WTC11 (cell line): ENCODE results near the gene LRRC31. TPM values are rescaled to one million over a fixed set of nuclear protein-coding genes. Genes with fewer than 3 reads are reported as not detected.

ENCODE experiments used
- ATAC-seq: fragments of 200-7000 bp; cut with Tn5 transposase; 2 replicates; pipeline ENCODE4 v1.10.0; 2021; ENCODE audit warnings: mild to moderate bottlenecking, moderate library complexity
- CTCF ChIA-PET: fragments of 300-600 bp; sonication (Branson Sonifier 250); formaldehyde crosslinking; loops from one replicate; lab custom pipeline; 2021; ENCODE audit warnings: antibody characterized with exemption; lab: Charles Lee
- POLR2A ChIA-PET: fragments of 350-600 bp; sonication (Branson Sonifier 250); formaldehyde crosslinking; loops from one replicate; lab custom pipeline; 2021; ENCODE audit warnings: antibody characterized with exemption; lab: Charles Lee
- DNase-seq: peaks from one replicate; pipeline ENCODE4 v3.0.0; 2021; ENCODE audit warnings: low spot score
- H3K27ac Mint-ChIP-seq: 2 replicates; pipeline ENCODE4 v1.8.0; 2021; ENCODE audit warnings: mixed read lengths
- H3K27me3 Mint-ChIP-seq: 2 replicates; pipeline ENCODE4 v1.8.0; 2021; ENCODE audit warnings: low read depth, mild to moderate bottlenecking, moderate library complexity, mixed read lengths
- H3K36me3 Mint-ChIP-seq: 2 replicates; pipeline ENCODE4 v1.8.0; 2021; ENCODE audit warnings: mixed read lengths
- H3K4me1 Mint-ChIP-seq: 2 replicates; pipeline ENCODE4 v1.8.0; 2022; ENCODE audit warnings: mixed read lengths
- H3K4me3 Mint-ChIP-seq: 2 replicates; pipeline ENCODE4 v1.8.0; 2021; ENCODE audit warnings: mild to moderate bottlenecking, moderate library complexity, mixed read lengths
- H3K9me3 Mint-ChIP-seq: 2 replicates; pipeline ENCODE4 v1.8.0; 2021; ENCODE audit warnings: mixed read lengths
- CREB1 ChIP-seq: sonication (generic); formaldehyde crosslinking; IDR thresholded peaks from 2 replicates; pipeline ENCODE4 v1.8.0; 2023; ENCODE audit warnings: mild to moderate bottlenecking, missing genetic modification reagents
- CREM ChIP-seq: sonication (generic); formaldehyde crosslinking; IDR thresholded peaks from 2 replicates; pipeline ENCODE4 v1.8.1; 2022; ENCODE audit warnings: mild to moderate bottlenecking, missing genetic modification reagents, moderate library complexity
- EMX1 ChIP-seq: fragments of 250-450 bp; sonication (Bioruptor Pico); IDR thresholded peaks from 2 replicates; pipeline ENCODE4 v1.8.0; 2021; ENCODE audit warnings: mild to moderate bottlenecking
- ETV6 ChIP-seq: sonication (generic); formaldehyde crosslinking; IDR thresholded peaks from 2 replicates; pipeline ENCODE4 v1.8.1; 2022; ENCODE audit warnings: mild to moderate bottlenecking, missing genetic modification reagents
- FOXK1 ChIP-seq: sonication (generic); formaldehyde crosslinking; IDR thresholded peaks from 2 replicates; pipeline ENCODE4 v1.8.0; 2022; ENCODE audit warnings: mild to moderate bottlenecking, moderate library complexity, missing genetic modification reagents
- NR2C2 ChIP-seq: sonication (generic); formaldehyde crosslinking; IDR thresholded peaks from 2 replicates; pipeline ENCODE4 v1.8.0; 2022; ENCODE audit warnings: mild to moderate bottlenecking, missing genetic modification reagents
- SMAD3 ChIP-seq: sonication (generic); formaldehyde crosslinking; IDR thresholded peaks from 2 replicates; pipeline ENCODE4 v1.8.0; 2022; ENCODE audit warnings: missing genetic modification reagents, mild to moderate bottlenecking, borderline replicate concordance
- TEAD1 ChIP-seq: sonication (generic); formaldehyde crosslinking; IDR thresholded peaks from 2 replicates; pipeline ENCODE4 v1.8.0; 2022; ENCODE audit warnings: mild to moderate bottlenecking, missing genetic modification reagents
- ZBTB21 ChIP-seq: sonication (generic); formaldehyde crosslinking; IDR thresholded peaks from 2 replicates; pipeline ENCODE4 v1.8.1; 2023; ENCODE audit warnings: mild to moderate bottlenecking, missing genetic modification reagents, borderline replicate concordance
- ZNF263 ChIP-seq: sonication (generic); formaldehyde crosslinking; IDR thresholded peaks from 2 replicates; pipeline ENCODE4 v1.8.1; 2022; ENCODE audit warnings: low read depth, mild to moderate bottlenecking, moderate library complexity, missing genetic modification reagents
- ZNF671 ChIP-seq: fragments of 250-450 bp; sonication (Bioruptor Pico); IDR thresholded peaks from 2 replicates; pipeline ENCODE4 v1.8.0; 2021; ENCODE audit warnings: mild to moderate bottlenecking
- total RNA-seq: library from RNA; stranded (reverse); gene quantifications from 3 replicates; pipeline ENCODE4 v1.2.3, GENCODE V29; 2021
- TF ChIP-seq, protein P1 (sequence below): fragments of 200-600 bp; IDR thresholded peaks from 2 replicates; pipeline ENCODE4 v1.8.0; 2022; ENCODE audit warnings: antibody characterized with exemption
- TF ChIP-seq, protein P2 (sequence below): fragments of 250-450 bp; sonication (Bioruptor Pico); IDR thresholded peaks from 2 replicates; pipeline ENCODE4 v1.9.0; 2021; ENCODE audit warnings: mild to moderate bottlenecking
- TF ChIP-seq, protein P3 (sequence below): sonication (generic); formaldehyde crosslinking; IDR thresholded peaks from 2 replicates; pipeline ENCODE4 v1.8.1; 2023; ENCODE audit warnings: mild to moderate bottlenecking, missing genetic modification reagents
- TF ChIP-seq, protein P4 (sequence below): sonication (generic); formaldehyde crosslinking; IDR thresholded peaks from 2 replicates; pipeline ENCODE4 v1.8.0; 2023; ENCODE audit warnings: mild to moderate bottlenecking, missing genetic modification reagents
- TF ChIP-seq, protein P5 (sequence below): sonication (generic); formaldehyde crosslinking; IDR thresholded peaks from 2 replicates; pipeline ENCODE4 v1.8.1; 2023; ENCODE audit warnings: mild to moderate bottlenecking, missing genetic modification reagents, moderate library complexity
- TF ChIP-seq, protein P6 (sequence below): sonication (generic); formaldehyde crosslinking; IDR thresholded peaks from 2 replicates; pipeline ENCODE4 v1.8.1; 2022; ENCODE audit warnings: low read depth, mild to moderate bottlenecking, moderate library complexity, missing genetic modification reagents, borderline replicate concordance

The LRRC31 gene
- total RNA-seq, 1 experiment from 2014 or later: not detected

DNA sequence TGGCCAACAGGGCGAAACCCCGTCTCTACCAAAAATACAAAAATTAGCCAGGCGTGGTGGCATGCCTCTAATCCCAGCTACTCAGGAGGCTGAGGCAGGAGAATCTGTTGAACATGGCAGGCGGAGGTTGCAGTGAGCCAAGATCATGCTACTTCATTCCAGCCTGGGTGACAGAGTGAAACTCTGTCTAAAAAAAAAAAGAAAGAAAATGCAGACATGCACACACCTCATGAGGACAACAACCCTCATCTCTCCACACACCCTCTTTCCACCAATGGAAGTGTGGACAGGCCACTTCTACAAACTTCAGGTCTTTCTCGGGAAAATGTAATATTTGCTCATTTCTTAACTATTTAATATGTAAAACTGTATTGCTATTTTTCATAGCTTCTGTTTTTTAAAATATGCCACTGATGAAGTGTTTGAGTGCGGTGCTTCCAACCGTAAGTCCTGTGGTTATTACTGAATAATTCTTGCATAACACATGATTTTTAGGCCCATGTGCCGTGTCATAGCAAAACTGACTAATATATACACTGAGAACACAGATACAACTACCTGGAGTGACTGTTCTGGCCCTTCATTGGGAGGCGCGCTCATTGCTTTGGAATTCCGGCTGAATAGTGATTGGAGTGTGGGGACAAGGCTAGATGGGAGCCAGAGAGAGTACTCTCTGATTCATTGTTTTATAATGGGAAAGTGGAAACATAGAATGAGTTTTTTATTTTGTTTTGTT, 23.1 kb downstream of the LRRC31 start:
- Mint-ChIP-seq H3K4me3 (no peak overlapping the region), H3K4me1 (no peaks in the 10 kb centered on the region), H3K27ac (no peak overlapping the region), H3K27me3 (no peaks in the 10 kb centered on the region), H3K9me3 (no peaks in the 10 kb centered on the region), H3K36me3 (no peaks in the 10 kb centered on the region)
- DNase-seq (no peak), ATAC-seq (no peak; the same call in 1 of the 2 replicates)
- TF ChIP-seq TEAD1: no peak
- TF ChIP-seq SMAD3 (CRISPR knock-in tag): no peak
- TF ChIP-seq, protein P1, sequence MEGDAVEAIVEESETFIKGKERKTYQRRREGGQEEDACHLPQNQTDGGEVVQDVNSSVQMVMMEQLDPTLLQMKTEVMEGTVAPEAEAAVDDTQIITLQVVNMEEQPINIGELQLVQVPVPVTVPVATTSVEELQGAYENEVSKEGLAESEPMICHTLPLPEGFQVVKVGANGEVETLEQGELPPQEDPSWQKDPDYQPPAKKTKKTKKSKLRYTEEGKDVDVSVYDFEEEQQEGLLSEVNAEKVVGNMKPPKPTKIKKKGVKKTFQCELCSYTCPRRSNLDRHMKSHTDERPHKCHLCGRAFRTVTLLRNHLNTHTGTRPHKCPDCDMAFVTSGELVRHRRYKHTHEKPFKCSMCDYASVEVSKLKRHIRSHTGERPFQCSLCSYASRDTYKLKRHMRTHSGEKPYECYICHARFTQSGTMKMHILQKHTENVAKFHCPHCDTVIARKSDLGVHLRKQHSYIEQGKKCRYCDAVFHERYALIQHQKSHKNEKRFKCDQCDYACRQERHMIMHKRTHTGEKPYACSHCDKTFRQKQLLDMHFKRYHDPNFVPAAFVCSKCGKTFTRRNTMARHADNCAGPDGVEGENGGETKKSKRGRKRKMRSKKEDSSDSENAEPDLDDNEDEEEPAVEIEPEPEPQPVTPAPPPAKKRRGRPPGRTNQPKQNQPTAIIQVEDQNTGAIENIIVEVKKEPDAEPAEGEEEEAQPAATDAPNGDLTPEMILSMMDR: no peak
- TF ChIP-seq, protein P2, sequence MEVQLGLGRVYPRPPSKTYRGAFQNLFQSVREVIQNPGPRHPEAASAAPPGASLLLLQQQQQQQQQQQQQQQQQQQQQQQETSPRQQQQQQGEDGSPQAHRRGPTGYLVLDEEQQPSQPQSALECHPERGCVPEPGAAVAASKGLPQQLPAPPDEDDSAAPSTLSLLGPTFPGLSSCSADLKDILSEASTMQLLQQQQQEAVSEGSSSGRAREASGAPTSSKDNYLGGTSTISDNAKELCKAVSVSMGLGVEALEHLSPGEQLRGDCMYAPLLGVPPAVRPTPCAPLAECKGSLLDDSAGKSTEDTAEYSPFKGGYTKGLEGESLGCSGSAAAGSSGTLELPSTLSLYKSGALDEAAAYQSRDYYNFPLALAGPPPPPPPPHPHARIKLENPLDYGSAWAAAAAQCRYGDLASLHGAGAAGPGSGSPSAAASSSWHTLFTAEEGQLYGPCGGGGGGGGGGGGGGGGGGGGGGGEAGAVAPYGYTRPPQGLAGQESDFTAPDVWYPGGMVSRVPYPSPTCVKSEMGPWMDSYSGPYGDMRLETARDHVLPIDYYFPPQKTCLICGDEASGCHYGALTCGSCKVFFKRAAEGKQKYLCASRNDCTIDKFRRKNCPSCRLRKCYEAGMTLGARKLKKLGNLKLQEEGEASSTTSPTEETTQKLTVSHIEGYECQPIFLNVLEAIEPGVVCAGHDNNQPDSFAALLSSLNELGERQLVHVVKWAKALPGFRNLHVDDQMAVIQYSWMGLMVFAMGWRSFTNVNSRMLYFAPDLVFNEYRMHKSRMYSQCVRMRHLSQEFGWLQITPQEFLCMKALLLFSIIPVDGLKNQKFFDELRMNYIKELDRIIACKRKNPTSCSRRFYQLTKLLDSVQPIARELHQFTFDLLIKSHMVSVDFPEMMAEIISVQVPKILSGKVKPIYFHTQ (CRISPR knock-in tag): no peak
- no peak for TF ChIP-seq EMX1
- no peak for TF ChIP-seq CREM (CRISPR knock-in tag)
- no peak for TF ChIP-seq ZNF671 (CRISPR knock-in tag)
- no peak for TF ChIP-seq NR2C2 (CRISPR knock-in tag)
- TF ChIP-seq, protein P3, sequence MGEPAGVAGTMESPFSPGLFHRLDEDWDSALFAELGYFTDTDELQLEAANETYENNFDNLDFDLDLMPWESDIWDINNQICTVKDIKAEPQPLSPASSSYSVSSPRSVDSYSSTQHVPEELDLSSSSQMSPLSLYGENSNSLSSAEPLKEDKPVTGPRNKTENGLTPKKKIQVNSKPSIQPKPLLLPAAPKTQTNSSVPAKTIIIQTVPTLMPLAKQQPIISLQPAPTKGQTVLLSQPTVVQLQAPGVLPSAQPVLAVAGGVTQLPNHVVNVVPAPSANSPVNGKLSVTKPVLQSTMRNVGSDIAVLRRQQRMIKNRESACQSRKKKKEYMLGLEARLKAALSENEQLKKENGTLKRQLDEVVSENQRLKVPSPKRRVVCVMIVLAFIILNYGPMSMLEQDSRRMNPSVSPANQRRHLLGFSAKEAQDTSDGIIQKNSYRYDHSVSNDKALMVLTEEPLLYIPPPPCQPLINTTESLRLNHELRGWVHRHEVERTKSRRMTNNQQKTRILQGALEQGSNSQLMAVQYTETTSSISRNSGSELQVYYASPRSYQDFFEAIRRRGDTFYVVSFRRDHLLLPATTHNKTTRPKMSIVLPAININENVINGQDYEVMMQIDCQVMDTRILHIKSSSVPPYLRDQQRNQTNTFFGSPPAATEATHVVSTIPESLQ (CRISPR knock-in tag): no peak
- TF ChIP-seq, protein P4, sequence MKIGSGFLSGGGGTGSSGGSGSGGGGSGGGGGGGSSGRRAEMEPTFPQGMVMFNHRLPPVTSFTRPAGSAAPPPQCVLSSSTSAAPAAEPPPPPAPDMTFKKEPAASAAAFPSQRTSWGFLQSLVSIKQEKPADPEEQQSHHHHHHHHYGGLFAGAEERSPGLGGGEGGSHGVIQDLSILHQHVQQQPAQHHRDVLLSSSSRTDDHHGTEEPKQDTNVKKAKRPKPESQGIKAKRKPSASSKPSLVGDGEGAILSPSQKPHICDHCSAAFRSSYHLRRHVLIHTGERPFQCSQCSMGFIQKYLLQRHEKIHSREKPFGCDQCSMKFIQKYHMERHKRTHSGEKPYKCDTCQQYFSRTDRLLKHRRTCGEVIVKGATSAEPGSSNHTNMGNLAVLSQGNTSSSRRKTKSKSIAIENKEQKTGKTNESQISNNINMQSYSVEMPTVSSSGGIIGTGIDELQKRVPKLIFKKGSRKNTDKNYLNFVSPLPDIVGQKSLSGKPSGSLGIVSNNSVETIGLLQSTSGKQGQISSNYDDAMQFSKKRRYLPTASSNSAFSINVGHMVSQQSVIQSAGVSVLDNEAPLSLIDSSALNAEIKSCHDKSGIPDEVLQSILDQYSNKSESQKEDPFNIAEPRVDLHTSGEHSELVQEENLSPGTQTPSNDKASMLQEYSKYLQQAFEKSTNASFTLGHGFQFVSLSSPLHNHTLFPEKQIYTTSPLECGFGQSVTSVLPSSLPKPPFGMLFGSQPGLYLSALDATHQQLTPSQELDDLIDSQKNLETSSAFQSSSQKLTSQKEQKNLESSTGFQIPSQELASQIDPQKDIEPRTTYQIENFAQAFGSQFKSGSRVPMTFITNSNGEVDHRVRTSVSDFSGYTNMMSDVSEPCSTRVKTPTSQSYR (CRISPR knock-in tag): no peak
- CTCF ChIA-PET: no interaction called here
- POLR2A ChIA-PET: no interaction called here

DNA sequence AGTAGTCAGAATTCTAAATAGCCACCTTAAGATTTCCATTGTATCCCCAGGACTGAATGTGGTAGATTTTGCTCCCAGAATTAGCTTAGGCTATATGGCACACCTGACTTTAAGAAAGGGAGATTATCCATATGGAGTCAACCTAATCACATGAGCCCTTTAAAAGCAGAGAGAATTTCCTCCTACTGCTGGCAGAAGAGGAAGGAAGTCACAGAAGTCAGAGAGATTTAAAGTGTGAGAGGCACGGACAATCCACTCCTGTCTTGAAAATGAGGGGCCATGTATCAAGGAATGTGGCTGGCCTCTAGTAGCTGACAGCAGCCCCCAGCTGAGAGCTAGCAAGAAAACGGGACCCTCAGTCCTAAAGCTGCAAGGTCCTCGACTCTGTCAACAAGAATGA, 26.8 kb downstream of the LRRC31 start:
- Mint-ChIP-seq H3K27ac (no peak overlapping the region), H3K4me3 (no peak overlapping the region), H3K36me3 (no peaks in the 10 kb centered on the region), H3K27me3 (no peaks in the 10 kb centered on the region), H3K9me3 (no peaks in the 10 kb centered on the region)
- DNase-seq: no peak
- POLR2A ChIA-PET: no interaction called here
- CTCF ChIA-PET: interaction anchor here (1.1 kb wide), 1 partner anchor 29 kb away, joined by 3 read pairs; no protein-coding TSS in a partner anchor
- TF ChIP-seq ETV6 (CRISPR knock-in tag) (no peak), ZBTB21 (CRISPR knock-in tag) (no peak), ZNF263 (CRISPR knock-in tag) (no peak), CREB1 (CRISPR knock-in tag) (no peak), FOXK1 (CRISPR knock-in tag) (no peak)
- TF ChIP-seq, protein P5, sequence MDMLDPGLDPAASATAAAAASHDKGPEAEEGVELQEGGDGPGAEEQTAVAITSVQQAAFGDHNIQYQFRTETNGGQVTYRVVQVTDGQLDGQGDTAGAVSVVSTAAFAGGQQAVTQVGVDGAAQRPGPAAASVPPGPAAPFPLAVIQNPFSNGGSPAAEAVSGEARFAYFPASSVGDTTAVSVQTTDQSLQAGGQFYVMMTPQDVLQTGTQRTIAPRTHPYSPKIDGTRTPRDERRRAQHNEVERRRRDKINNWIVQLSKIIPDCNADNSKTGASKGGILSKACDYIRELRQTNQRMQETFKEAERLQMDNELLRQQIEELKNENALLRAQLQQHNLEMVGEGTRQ: no peak
- TF ChIP-seq, protein P6, sequence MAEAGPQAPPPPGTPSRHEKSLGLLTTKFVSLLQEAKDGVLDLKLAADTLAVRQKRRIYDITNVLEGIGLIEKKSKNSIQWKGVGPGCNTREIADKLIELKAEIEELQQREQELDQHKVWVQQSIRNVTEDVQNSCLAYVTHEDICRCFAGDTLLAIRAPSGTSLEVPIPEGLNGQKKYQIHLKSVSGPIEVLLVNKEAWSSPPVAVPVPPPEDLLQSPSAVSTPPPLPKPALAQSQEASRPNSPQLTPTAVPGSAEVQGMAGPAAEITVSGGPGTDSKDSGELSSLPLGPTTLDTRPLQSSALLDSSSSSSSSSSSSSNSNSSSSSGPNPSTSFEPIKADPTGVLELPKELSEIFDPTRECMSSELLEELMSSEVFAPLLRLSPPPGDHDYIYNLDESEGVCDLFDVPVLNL (CRISPR knock-in tag): no peak
- TF ChIP-seq, all 79 proteins: peak for 0
- no peaks in the 10 kb centered on the region for H3K4me1 Mint-ChIP-seq
- ATAC-seq: no peak
